Panc1 (cell line): ENCODE measurements around the gene GBE1. TPM values are rescaled to one million over a fixed set of nuclear protein-coding genes. Genes with fewer than 3 reads are reported as not detected.
"Not testable (repeated sequence)": the region's sequence is repeated elsewhere in the genome, so short reads cannot be mapped to it uniquely, and the experiment has no call there.

Experiments used
- ATAC-seq: fragments of 200-7000 bp; cut with Tn5 transposase; 2 replicates; pipeline ENCODE4 v1.9.1; 2020; ENCODE audit warnings: mild to moderate bottlenecking, moderate library complexity
- BruUV-seq: library from RNA; stranded (reverse); fragments of 400-500 nt; replicated peaks from 2 replicates; lab custom pipeline; 2021; lab: Mats Ljungman, UMichigan
- CTCF ChIA-PET: fragments of 300-600 bp; sonication (Branson Sonifier 250); formaldehyde crosslinking; loops from one replicate; lab custom pipeline; 2022; ENCODE audit warnings: antibody characterized with exemption; lab: Charles Lee
- POLR2A ChIA-PET: fragments of 300-600 bp; sonication (Branson Sonifier 250); formaldehyde crosslinking; loops from one replicate; lab custom pipeline; 2022; ENCODE audit warnings: antibody characterized with exemption; lab: Charles Lee
- DNase-seq: peaks from one replicate; pipeline ENCODE4 v3.0.0-alpha.2; 2010; ENCODE audit warnings: low read depth, low spot score
- H3K27ac ChIP-seq: 2 replicates; pipeline ENCODE4 v1.5.1; 2011; ENCODE audit warnings: mild to moderate bottlenecking, low read length, inconsistent platforms
- H3K27me3 ChIP-seq: fragments of 200-500 bp; sonication (Bioruptor generic); 2 replicates; pipeline ENCODE4 v1.6.0; 2014; ENCODE audit warnings: low read length, inconsistent platforms; ENCODE audit not compliant: control insufficient read depth, insufficient read depth
- H3K36me3 ChIP-seq: fragments of 200-500 bp; sonication (Bioruptor generic); 2 replicates; pipeline ENCODE4 v1.5.1; 2014; ENCODE audit warnings: inconsistent platforms, mild to moderate bottlenecking, low read length, moderate library complexity; ENCODE audit not compliant: control insufficient read depth, insufficient read depth
- H3K4me1 ChIP-seq: 2 replicates; pipeline ENCODE4 v1.5.1; 2011; ENCODE audit warnings: inconsistent platforms, mild to moderate bottlenecking, low read length, moderate library complexity; ENCODE audit not compliant: control insufficient read depth, insufficient read depth
- H3K4me3 ChIP-seq, 2 experiments: 2 replicates each; pipeline ENCODE4 v1.5.1; 2011 to 2012; ENCODE audit warnings: low read depth in 2 of 2, low read length in 2 of 2, mild to moderate bottlenecking in 2 of 2, inconsistent platforms in 1 of 2, moderate library complexity in 1 of 2
- H3K9me3 ChIP-seq: fragments of 200-500 bp; sonication (Bioruptor generic); 2 replicates; pipeline ENCODE4 v1.5.1; 2014; ENCODE audit warnings: low read depth, mild to moderate bottlenecking, inconsistent platforms, low read length, moderate library complexity; ENCODE audit not compliant: control insufficient read depth, insufficient read depth
- CTCF ChIP-seq: fragments of 450-650 bp; IDR thresholded peaks from 2 replicates; pipeline ENCODE4 v1.5.1; 2017; ENCODE audit warnings: mild to moderate bottlenecking
- POLR2AphosphoS5 ChIP-seq: IDR thresholded peaks from 2 replicates; pipeline ENCODE4 v1.6.1; 2012; ENCODE audit warnings: mild to moderate bottlenecking, low read depth, low read length, moderate library complexity
- REST ChIP-seq, 2 experiments: IDR thresholded peaks; 2 replicates each; pipeline ENCODE4 v1.6.1; 2011 to 2012; ENCODE audit warnings: low read depth in 2 of 2, control low read depth in 1 of 2, low read length in 1 of 2, mild to moderate bottlenecking in 1 of 2, moderate library complexity in 1 of 2; ENCODE audit not compliant: insufficient read depth in 1 of 2
- SIN3A ChIP-seq: IDR thresholded peaks from 2 replicates; pipeline ENCODE4 v1.6.1; 2012; ENCODE audit warnings: low read depth, mild to moderate bottlenecking, low read length, moderate library complexity, borderline replicate concordance; ENCODE audit not compliant: insufficient read depth
- TCF7L2 ChIP-seq: IDR thresholded peaks from 2 replicates; pipeline ENCODE4 v1.6.1; 2011; ENCODE audit warnings: mild to moderate bottlenecking, low read depth, low read length, inconsistent platforms
- in situ Hi-C: cut with HindIII; loops from 2 replicates; pipeline ENCODE4 v1.10.0; 2016; ENCODE audit warnings: low sequenced_read_pairs, low pct_unique_long_range_greater_than_20kb
- intact Hi-C: fragments of 100-400 bp; cut with micrococcal nuclease; formaldehyde crosslinking; loops from one replicate; pipeline ENCODE4 v1.10.0; 2022; ENCODE audit not compliant: unreplicated experiment
- total RNA-seq: library from RNA; stranded (reverse); gene quantifications from one replicate; pipeline ENCODE4 v1.2.1, GENCODE V29; 2021; ENCODE audit not compliant: unreplicated experiment

GBE1 gene
- total RNA-seq, 1 experiment from 2014 or later, result 30.4 TPM

- TF ChIP-seq SIN3A (no peak), POLR2AphosphoS5 (no peak), CTCF (no peak), REST (IDR thresholded peaks at IDR 0.05; ENCODE audit: insufficient read depth in 1 of 2, low read depth in 2 of 2, low read length in 1 of 2) (no peak), TCF7L2 (no peak)
- in situ Hi-C loops (no loop called here), intact Hi-C loops (no loop called here)
- no peaks in the 10 kb centered on the region for H3K36me3 ChIP-seq
- H3K9me3 ChIP-seq, result no peaks in the 10 kb centered on the region
- no peaks in the 10 kb centered on the region for H3K4me1 ChIP-seq
- DNase-seq (no peak), ATAC-seq (no peak)
- H3K4me3 ChIP-seq, result no peak overlapping the region
- no peak overlapping the region for H3K27ac ChIP-seq
- ChIA-PET POLR2A (no interaction called here), CTCF (no interaction called here)
- no peaks in the 10 kb centered on the region for H3K27me3 ChIP-seq
- no TSS peak for BruUV-seq
These were observed 263.7 kb downstream of the GBE1 start for GRCh38 chr3:81497572-81498251.

- CTCF ChIA-PET, result no interaction called here
- Histone ChIP-seq H3K27ac (no peak overlapping the region), H3K36me3 (no peaks in the 10 kb centered on the region), H3K27me3 (no peaks in the 10 kb centered on the region), H3K4me1 (no peaks in the 10 kb centered on the region), H3K4me3 (no peak overlapping the region), H3K9me3 (no peaks in the 10 kb centered on the region)
- in situ Hi-C loops, result no loop called here
- ATAC-seq (no peak), DNase-seq (no peak)
- POLR2A ChIA-PET, result no interaction called here
- TF ChIP-seq REST (IDR thresholded peaks at IDR 0.05; ENCODE audit: insufficient read depth in 1 of 2, low read depth in 2 of 2, low read length in 1 of 2), result no peak
- TF ChIP-seq TCF7L2, result no peak
- BruUV-seq, result no TSS peak
- intact Hi-C loops, result no loop called here
These were observed 264.9 kb downstream of the GBE1 start for GRCh38 chr3:81496407-81497104.

- H3K4me1 ChIP-seq, H3K9me3 ChIP-seq, H3K36me3 ChIP-seq, BruUV-seq, DNase-seq, intact Hi-C loops, in situ Hi-C loops, H3K27ac ChIP-seq, CTCF ChIA-PET, ATAC-seq, H3K27me3 ChIP-seq, H3K4me3 ChIP-seq: not testable (repeated sequence)
- POLR2A ChIA-PET, result interaction anchor here (0.6 kb wide), 1 partner anchor 1179 kb away, joined by 3 read pairs; no protein-coding TSS in a partner anchor
These were observed 269.0 kb downstream of the GBE1 start for GRCh38 chr3:81492471-81492870.
